SU-DHL-6 (cell line): ENCODE results near the gene SLC38A10.

Experiments
- EZH2phosphoT487 ChIP-seq: fragments of 200-600 bp; sonication (generic), shearing (Covaris generic); conservative IDR thresholded peaks from 2 replicates; pipeline ENCODE4 v1.6.1; 2018; ENCODE audit warnings: mild to moderate bottlenecking, antibody characterized with exemption, low read length, moderate library complexity, mixed read lengths
- TF ChIP-seq, protein P1 (sequence below): fragments of 200-600 bp; sonication (generic); IDR thresholded peaks from one replicate; pipeline ENCODE4 v1.5.1; 2017; ENCODE audit warnings: antibody characterized with exemption, mild to moderate bottlenecking, low read length, moderate library complexity; ENCODE audit not compliant: insufficient read depth, poor library complexity, severe bottlenecking

DNA sequence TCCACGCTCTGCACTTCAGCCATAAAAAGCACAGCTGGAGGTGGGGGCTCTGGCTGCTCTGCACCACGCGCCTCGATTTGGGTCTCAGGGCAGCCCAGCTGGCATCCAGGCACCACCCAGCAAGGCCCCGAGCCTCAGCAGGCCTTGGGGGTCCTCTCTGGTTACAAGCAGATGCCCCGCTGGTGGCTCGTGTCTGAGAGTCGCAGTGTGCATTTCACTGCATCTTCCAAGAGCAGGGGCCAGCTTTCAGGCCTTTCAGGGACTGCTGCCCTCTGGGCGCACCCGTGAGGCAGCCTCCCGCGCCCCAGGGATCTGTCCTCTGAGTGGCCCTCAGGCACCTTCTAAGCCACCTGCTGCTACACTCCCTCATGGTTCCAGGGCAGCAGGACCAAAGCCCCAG, 30.5 kb downstream of the SLC38A10 start:
- TF ChIP-seq, protein P1, sequence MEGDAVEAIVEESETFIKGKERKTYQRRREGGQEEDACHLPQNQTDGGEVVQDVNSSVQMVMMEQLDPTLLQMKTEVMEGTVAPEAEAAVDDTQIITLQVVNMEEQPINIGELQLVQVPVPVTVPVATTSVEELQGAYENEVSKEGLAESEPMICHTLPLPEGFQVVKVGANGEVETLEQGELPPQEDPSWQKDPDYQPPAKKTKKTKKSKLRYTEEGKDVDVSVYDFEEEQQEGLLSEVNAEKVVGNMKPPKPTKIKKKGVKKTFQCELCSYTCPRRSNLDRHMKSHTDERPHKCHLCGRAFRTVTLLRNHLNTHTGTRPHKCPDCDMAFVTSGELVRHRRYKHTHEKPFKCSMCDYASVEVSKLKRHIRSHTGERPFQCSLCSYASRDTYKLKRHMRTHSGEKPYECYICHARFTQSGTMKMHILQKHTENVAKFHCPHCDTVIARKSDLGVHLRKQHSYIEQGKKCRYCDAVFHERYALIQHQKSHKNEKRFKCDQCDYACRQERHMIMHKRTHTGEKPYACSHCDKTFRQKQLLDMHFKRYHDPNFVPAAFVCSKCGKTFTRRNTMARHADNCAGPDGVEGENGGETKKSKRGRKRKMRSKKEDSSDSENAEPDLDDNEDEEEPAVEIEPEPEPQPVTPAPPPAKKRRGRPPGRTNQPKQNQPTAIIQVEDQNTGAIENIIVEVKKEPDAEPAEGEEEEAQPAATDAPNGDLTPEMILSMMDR, result no peak
- TF ChIP-seq EZH2phosphoT487, result no peak
